Gastrocnemius medialis (tissue), 4 donors: ENCODE measurements around the gene LMX1A.

Experiments used
- CTCF ChIP-seq, 5 experiments: fragments of 450-650 bp in 3 of 5; fragments of 200-600 bp in 2 of 5; sonication (generic) in 2 of 5; IDR thresholded peaks in 4 of 5; conservative IDR thresholded peaks in 1 of 5; 1 replicate in 4 of 5; 2 replicates in 1 of 5; pipeline ENCODE4 v1.5.1; 2016 to 2019; ENCODE audit warnings: antibody characterized with exemption in 5 of 5, mild to moderate bottlenecking in 3 of 5, moderate library complexity in 3 of 5
- POLR2A ChIP-seq, 2 donors: fragments of 450-650 bp; IDR thresholded peaks; one replicate each; pipeline ENCODE4 v1.6.1; 2017; ENCODE audit warnings: antibody characterized with exemption in 2 of 2, mild to moderate bottlenecking in 2 of 2, moderate library complexity in 2 of 2

- TF ChIP-seq CTCF (IDR thresholded peaks at IDR 0.05 in 4 of 5, conservative IDR thresholded peaks at IDR 0.05 in 1 of 5) (no peak), POLR2A (IDR thresholded peaks at IDR 0.05) (no peak)
Observed at GRCh38 chr1:165153182-165153581, 203.3 kb downstream of the LMX1A start.
